GDM1 (cell line): ENCODE data around the gene PPARGC1A.

Experiments
- DNase-seq: peaks from one replicate; lab custom pipeline; 2025; lab: John Stamatoyannopoulos, UW

Gene PPARGC1A

GRCh38 chr4:23838131-23838530, 51.7 kb downstream of the PPARGC1A start:
- no peak for DNase-seq

- no peak for DNase-seq
Measured at GRCh38 chr4:23837371-23837770, 52.5 kb downstream of the PPARGC1A start.

GRCh38 chr4:23835774-23836478, 53.9 kb downstream of the PPARGC1A start:
- no peak for DNase-seq

- no peak for DNase-seq
Measured at GRCh38 chr4:23828779-23829178, 61.1 kb downstream of the PPARGC1A start.

GRCh38 chr4:23828020-23828715, 61.7 kb downstream of the PPARGC1A start:
- no peak for DNase-seq

GRCh38 chr4:23822181-23822580, 67.7 kb downstream of the PPARGC1A start:
- DNase-seq = no peak

- no peak for DNase-seq
Measured at GRCh38 chr4:23819041-23819511, 70.8 kb downstream of the PPARGC1A start.

GRCh38 chr4:23818097-23818885, 71.6 kb downstream of the PPARGC1A start:
- no peak for DNase-seq

GRCh38 chr4:23814996-23815660, 74.7 kb downstream of the PPARGC1A start:
- no peak for DNase-seq

- no peak for DNase-seq
Measured at GRCh38 chr4:23814587-23814986, 75.3 kb downstream of the PPARGC1A start.

GRCh38 chr4:23811161-23811560, 78.7 kb downstream of the PPARGC1A start:
- no peak for DNase-seq

GRCh38 chr4:23805450-23805851, 84.4 kb downstream of the PPARGC1A start:
- no peak for DNase-seq

GRCh38 chr4:23789762-23790161, 100.1 kb downstream of the PPARGC1A start:
- no peak for DNase-seq

GRCh38 chr4:23788460-23788859, 101.4 kb downstream of the PPARGC1A start:
- no peak for DNase-seq

- DNase-seq = no peak
Measured at GRCh38 chr4:23788027-23788426, 101.8 kb downstream of the PPARGC1A start.

- DNase-seq = no peak
Measured at GRCh38 chr4:23782778-23783437, 106.9 kb downstream of the PPARGC1A start.

- no peak for DNase-seq
Measured at GRCh38 chr4:23779839-23780238, 110.0 kb downstream of the PPARGC1A start.

GRCh38 chr4:23779422-23779821, 110.4 kb downstream of the PPARGC1A start:
- no peak for DNase-seq

- no peak for DNase-seq
Measured at GRCh38 chr4:23775694-23776093, 114.2 kb downstream of the PPARGC1A start.

GRCh38 chr4:23774909-23775308, 114.9 kb downstream of the PPARGC1A start:
- DNase-seq = no peak

- DNase-seq = no peak
Measured at GRCh38 chr4:23773884-23774636, 115.8 kb downstream of the PPARGC1A start.
